HEK293 (cell line): Measurements from ENCODE around the gene PBX3.

Experiments used
- CTCF ChIP-seq: fragments of 450-650 bp; formaldehyde crosslinking; IDR thresholded peaks from 2 replicates; pipeline ENCODE4 v1.5.1; 2016; ENCODE audit warnings: missing biosample characterization, missing genetic modification characterization
- YY1 ChIP-seq: fragments of 450-650 bp; formaldehyde crosslinking; IDR thresholded peaks from 2 replicates; pipeline ENCODE4 v1.5.1; 2018; ENCODE audit warnings: missing biosample characterization, missing genetic modification characterization
- ZBTB1 ChIP-seq: fragments of 450-650 bp; formaldehyde crosslinking; IDR thresholded peaks from 2 replicates; pipeline ENCODE4 v1.5.1; 2016; ENCODE audit warnings: missing biosample characterization, missing genetic modification characterization
- ZBTB10 ChIP-seq: fragments of 450-650 bp; formaldehyde crosslinking; IDR thresholded peaks from 2 replicates; pipeline ENCODE4 v1.5.1; 2016; ENCODE audit warnings: missing biosample characterization, missing genetic modification characterization
- ZFP37 ChIP-seq: fragments of 450-650 bp; formaldehyde crosslinking; IDR thresholded peaks from 2 replicates; pipeline ENCODE4 v1.5.1; 2016; ENCODE audit warnings: missing biosample characterization, missing genetic modification characterization
- ZNF10 ChIP-seq: fragments of 450-650 bp; formaldehyde crosslinking; IDR thresholded peaks from 2 replicates; pipeline ENCODE4 v1.5.1; 2017; ENCODE audit warnings: missing biosample characterization, missing genetic modification characterization
- ZNF324 ChIP-seq: fragments of 450-650 bp; formaldehyde crosslinking; IDR thresholded peaks from 2 replicates; pipeline ENCODE4 v1.5.1; 2016; ENCODE audit warnings: missing biosample characterization, missing genetic modification characterization
- ZNF561 ChIP-seq: fragments of 450-650 bp; IDR thresholded peaks from 2 replicates; pipeline ENCODE4 v1.5.1; 2018; ENCODE audit warnings: missing biosample characterization, missing genetic modification characterization, borderline replicate concordance
- TF ChIP-seq, protein P1 (sequence below): fragments of 450-650 bp; formaldehyde crosslinking; optimal IDR thresholded peaks from 2 replicates; pipeline ENCODE3; 2016; ENCODE audit warnings: missing biosample characterization, mild to moderate bottlenecking, missing genetic modification characterization
- TF ChIP-seq, protein P2 (sequence below): fragments of 450-650 bp; formaldehyde crosslinking; IDR thresholded peaks from 2 replicates; pipeline ENCODE4 v1.5.1; 2016; ENCODE audit warnings: missing biosample characterization, missing genetic modification characterization

GRCh38 chr9:125816321-125816720 lies 69.1 kb downstream of the PBX3 start:
- TF ChIP-seq CTCF (no peak), ZBTB1 (no peak), ZNF561 (no peak), ZNF324 (no peak), ZFP37 (tag by site-specific recombination) (no peak), ZNF10 (no peak), YY1 (tag by site-specific recombination) (no peak), ZBTB10 (no peak)
- TF ChIP-seq, protein P1, sequence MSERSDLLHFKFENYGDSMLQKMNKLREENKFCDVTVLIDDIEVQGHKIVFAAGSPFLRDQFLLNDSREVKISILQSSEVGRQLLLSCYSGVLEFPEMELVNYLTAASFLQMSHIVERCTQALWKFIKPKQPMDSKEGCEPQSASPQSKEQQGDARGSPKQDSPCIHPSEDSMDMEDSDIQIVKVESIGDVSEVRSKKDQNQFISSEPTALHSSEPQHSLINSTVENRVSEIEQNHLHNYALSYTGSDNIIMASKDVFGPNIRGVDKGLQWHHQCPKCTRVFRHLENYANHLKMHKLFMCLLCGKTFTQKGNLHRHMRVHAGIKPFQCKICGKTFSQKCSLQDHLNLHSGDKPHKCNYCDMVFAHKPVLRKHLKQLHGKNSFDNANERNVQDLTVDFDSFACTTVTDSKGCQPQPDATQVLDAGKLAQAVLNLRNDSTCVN (tag by site-specific recombination) = no peak
- TF ChIP-seq, protein P2, sequence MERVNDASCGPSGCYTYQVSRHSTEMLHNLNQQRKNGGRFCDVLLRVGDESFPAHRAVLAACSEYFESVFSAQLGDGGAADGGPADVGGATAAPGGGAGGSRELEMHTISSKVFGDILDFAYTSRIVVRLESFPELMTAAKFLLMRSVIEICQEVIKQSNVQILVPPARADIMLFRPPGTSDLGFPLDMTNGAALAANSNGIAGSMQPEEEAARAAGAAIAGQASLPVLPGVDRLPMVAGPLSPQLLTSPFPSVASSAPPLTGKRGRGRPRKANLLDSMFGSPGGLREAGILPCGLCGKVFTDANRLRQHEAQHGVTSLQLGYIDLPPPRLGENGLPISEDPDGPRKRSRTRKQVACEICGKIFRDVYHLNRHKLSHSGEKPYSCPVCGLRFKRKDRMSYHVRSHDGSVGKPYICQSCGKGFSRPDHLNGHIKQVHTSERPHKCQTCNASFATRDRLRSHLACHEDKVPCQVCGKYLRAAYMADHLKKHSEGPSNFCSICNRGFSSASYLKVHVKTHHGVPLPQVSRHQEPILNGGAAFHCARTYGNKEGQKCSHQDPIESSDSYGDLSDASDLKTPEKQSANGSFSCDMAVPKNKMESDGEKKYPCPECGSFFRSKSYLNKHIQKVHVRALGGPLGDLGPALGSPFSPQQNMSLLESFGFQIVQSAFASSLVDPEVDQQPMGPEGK (tag by site-specific recombination) = no peak
